ENCODE measurements around the gene ECT2.
"Not testable (repeated sequence)": the region's sequence is repeated elsewhere in the genome, so short reads cannot be mapped to it uniquely, and the experiment has no call there.

Gene ECT2

GRCh38 chr3:172811099-172811498 is 60.6 kb downstream of the ECT2 start:
- DNase-seq (ENCODE audit: low read depth), result no peak

DNA sequence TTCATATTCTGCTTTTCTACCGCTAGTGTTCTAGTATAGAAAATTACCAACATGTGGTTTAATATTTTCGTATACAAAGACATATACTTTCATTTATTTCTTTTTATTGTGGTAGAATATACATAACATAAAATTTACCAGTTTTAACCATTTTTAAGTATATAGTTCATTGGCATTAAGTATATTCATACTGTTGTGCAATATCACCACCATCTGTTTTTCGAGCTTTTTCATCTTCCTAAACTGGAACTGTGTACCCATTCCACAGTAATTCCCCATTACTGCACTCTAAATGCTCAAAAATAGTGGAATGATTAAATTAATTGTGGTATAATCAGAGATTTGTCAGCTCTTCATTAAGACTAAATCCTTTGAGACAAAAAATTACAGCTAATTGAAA is 62.9 kb downstream of the ECT2 start:
- DNase-seq (ENCODE audit: low read depth), result no peak

GRCh38 chr3:172814738-172815137 is 64.2 kb downstream of the ECT2 start:
- no peak for DNase-seq (ENCODE audit: low read depth)

DNA sequence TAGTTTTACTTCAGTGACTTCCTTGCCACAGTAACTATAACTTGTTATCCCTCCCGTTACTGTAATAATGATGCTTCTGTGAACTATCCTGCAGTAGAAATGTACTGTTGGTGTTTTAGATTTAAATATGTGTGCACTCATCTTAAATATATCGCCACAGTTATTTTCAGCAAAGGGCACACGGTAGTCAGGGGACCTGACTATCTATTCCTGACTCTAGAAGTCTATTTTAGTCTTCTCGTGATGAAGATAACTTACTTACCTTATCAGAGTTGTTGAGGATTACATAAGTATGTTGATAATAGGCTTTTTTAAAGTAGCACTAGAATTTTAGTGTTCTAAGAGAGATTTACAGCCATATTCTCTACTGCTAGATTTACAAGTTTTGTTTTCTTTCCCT is 65.3 kb downstream of the ECT2 start:
- DNase-seq (ENCODE audit: low read depth), result no peak

DNA sequence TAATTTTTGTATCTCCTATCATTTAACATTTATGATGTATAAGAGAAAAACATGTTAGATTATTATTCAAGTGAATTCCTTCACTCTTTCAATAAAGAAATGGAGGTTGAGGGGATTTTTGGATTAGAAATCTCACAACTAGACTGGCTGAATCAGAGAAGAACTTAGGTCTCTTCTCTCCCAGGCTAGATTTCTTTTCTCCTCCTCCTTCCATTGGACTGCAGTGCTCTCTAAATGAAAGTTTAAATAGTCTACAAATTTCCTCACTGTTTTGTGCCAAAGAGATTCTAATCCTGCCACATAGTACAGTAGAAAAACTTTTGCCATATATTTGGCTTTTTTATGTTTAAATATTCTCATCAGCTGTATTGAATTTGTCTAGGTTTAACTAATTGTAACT is 65.8 kb downstream of the ECT2 start:
- DNase-seq (ENCODE audit: low read depth), result no peak

DNA sequence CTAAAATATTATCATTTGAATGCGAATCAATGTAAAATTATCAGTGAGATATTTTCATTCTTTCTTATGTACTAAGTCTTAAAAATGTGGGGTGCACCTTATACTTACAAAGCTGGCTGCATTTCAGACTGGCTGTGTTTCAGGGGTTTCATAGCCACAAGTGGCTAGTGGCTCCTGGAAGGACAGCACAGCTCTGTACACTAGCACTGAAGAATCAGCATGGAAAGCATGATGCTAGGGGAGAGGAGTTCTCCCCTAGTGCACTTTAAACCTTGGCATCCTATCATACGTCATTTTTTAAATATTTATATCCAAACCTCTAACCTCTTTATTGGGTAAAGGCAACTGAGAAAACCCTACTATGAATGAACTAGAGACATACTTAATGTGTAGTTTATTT is 66.4 kb downstream of the ECT2 start:
- no peak for DNase-seq (ENCODE audit: low read depth)

GRCh38 chr3:172820492-172820891 is 70.0 kb downstream of the ECT2 start:
- DNase-seq (ENCODE audit: low read depth), result no peak

GRCh38 chr3:172824229-172824628 is 73.7 kb downstream of the ECT2 start:
- DNase-seq (ENCODE audit: low read depth), result no peak

GRCh38 chr3:172827231-172827630 is 76.7 kb downstream of the ECT2 start:
- DNase-seq (ENCODE audit: low read depth), result not testable (repeated sequence)

DNA sequence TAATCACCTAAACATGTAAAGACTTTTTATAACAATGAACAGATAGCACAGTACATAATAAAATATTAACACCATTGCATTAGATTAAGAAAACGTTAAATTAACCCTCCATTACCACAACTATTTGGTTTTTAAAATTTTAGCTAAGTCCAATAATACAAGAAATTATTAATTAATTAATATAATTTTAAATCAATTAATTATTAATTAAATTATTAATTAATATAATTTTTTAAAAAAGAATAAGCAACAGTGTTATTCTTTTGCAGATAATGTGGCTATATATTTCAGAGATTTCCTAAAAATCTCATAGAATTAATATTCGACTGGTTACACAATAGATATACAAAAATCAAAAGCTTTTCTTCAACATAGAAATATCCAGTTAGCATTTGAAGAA is 82.5 kb downstream of the ECT2 start:
- no peak for DNase-seq (ENCODE audit: low read depth)

- DNase-seq (ENCODE audit: low read depth), result no peak
These were observed 86.0 kb downstream of the ECT2 start for GRCh38 chr3:172836390-172836997.

GRCh38 chr3:172839679-172840078 is 89.2 kb downstream of the ECT2 start:
- DNase-seq (ENCODE audit: low read depth), result no peak

DNA sequence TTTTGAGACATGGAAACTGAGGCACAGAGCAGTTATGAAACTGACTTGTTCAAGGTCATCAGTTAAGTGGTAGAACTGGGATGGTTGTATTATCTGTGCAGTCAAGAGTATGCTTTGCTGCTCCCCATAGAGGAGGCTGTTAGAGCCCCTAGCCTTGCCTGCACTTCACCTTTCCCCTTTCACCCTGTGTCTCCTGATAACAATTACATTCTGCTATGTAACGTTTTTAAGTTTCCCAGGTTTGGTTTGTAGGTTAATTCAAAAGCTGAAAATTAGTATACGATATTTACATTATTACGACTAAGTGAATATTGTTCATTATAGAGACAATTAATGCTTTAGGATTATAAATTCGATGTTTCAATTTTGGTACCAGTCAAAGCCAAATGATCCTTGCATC is 89.9 kb downstream of the ECT2 start:
- DNase-seq (ENCODE audit: low read depth), result no peak

GRCh38 chr3:172840913-172841312 is 90.4 kb downstream of the ECT2 start:
- DNase-seq (ENCODE audit: low read depth), result no peak

- no peak for DNase-seq (ENCODE audit: low read depth)
These were observed 93.9 kb downstream of the ECT2 start for GRCh38 chr3:172844428-172844827.

GRCh38 chr3:172846103-172846561 is 95.6 kb downstream of the ECT2 start:
- DNase-seq (ENCODE audit: low read depth), result no peak

DNA sequence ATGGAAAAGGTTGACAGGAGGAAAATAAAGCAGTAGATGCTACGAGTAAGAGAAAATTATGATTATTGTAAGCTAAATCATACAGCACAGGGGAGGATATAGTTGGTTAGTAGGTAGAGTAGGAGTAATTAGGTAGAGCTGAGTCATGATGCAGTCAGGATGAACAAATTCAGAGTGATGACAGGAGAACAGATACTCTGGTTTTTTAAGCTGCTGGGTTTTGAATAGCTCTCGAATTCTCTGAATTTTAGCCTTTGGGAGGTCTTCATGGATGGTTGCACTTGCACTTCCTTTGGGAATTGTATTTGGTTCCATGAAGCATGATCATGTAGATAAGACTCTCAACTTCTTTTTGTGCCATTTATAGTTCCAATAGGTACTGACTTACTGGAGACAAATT is 96.2 kb downstream of the ECT2 start:
- no peak for DNase-seq (ENCODE audit: low read depth)

DNA sequence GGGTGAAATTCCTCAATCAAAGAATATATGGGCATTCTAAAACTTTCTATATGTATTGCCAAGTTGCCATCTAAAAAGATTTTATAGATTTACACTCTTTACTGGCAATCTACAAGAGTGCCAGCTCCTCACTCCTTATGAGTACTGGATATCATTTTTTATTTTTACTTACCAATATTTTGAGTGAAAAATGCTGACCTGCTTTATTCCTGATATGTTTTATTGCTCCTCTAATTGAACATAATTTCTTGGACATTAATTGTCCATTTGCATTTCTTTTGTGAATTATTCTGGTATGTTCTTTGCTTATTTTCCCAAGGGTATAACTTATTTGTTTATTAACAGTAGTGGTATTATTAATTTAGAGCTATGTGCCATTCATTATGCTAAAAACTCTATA is 96.8 kb downstream of the ECT2 start:
- no peak for DNase-seq (ENCODE audit: low read depth)

DNA sequence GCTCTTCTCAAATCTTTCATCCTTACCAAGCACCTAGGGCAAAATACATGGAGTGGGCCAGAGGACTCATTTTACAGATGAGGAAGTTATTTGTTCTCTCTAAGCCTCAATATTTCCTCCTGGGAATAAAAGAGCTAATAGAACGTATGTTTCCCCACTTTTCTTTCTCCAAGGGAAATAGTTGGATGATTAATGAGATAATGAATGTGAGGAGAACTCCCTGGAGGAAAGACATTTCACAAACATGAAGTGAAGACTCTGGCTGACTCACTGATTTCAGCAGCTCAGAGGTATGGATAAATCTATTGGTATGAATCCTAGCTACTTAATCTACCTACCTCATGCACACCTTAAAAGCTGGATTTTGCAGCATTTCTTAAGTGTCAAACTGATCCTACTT is 98.4 kb downstream of the ECT2 start:
- DNase-seq (ENCODE audit: low read depth), result no peak

DNA sequence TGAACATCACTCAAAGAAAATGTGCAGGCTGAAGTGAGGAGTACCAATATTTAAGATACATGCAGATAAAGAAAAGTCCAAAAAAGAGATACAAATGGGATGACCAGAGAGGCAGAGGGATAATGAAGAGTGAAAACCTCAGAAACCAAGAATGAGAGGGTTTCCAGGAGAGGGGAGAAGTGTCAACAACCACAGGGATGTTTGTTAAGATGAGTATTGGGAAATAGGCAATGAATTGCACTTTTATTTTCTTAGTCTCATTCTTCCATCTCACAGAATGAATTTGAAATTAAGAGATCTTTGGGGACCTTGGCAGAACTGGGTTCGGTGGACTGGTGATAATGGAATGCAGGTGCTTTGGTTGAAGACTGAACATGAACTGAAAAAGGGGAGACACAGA is 102.5 kb downstream of the ECT2 start:
- no peak for DNase-seq (ENCODE audit: low read depth)

DNA sequence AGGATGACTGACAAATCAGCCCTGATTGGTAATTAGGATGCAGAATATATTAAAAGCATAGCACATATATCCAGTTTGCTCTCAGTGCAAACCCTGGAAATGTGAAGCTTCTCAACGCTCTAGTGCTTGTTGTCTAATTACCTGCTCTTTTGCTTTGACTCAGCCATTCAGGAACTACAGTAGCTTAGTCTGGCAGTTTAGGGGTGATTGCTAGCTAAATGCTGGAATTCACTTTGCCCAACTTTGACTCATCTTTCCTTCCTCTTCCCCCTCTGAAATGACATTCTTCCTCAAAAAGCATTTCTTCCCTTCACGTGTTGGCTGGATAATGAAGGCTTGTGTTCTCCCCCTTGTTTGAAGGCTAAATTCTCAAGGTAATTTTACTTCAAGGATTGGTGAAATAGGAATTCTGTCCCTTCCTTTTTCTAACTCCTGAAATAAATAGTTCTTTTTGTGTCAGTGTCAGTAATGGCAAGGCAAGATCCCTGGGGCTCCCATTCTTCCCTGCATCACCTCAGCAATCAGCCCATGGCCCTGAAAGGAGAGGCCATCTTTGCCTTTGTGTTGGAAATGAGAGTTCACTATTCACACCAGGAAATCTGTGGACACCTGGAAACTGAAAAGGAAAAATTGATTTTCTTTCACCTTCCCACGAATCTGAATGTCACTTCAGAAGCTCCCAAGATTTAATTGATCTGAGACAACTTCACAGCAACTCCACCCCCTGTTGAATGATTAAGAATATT is 103.6 kb downstream of the ECT2 start:
- no peak for DNase-seq (ENCODE audit: low read depth)

DNA sequence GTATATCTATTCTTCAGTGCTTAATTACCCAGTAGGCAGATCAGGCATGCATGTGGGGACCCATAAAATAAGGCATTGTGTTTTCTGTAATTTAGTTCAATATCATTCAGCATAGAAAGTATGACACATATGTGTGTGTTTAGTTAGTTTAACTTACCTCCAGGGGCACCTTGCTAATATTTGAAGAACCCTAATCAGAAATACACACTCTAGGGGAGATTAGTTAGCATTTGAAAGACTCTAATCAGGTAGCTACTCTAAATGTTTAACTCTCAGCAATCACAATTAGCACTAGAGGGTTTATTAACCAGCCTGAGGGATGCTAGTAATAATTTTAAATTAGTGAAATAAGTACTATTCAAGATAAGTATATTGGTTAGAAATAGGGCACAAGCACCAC is 104.5 kb downstream of the ECT2 start:
- DNase-seq (ENCODE audit: low read depth), result no peak

DNA sequence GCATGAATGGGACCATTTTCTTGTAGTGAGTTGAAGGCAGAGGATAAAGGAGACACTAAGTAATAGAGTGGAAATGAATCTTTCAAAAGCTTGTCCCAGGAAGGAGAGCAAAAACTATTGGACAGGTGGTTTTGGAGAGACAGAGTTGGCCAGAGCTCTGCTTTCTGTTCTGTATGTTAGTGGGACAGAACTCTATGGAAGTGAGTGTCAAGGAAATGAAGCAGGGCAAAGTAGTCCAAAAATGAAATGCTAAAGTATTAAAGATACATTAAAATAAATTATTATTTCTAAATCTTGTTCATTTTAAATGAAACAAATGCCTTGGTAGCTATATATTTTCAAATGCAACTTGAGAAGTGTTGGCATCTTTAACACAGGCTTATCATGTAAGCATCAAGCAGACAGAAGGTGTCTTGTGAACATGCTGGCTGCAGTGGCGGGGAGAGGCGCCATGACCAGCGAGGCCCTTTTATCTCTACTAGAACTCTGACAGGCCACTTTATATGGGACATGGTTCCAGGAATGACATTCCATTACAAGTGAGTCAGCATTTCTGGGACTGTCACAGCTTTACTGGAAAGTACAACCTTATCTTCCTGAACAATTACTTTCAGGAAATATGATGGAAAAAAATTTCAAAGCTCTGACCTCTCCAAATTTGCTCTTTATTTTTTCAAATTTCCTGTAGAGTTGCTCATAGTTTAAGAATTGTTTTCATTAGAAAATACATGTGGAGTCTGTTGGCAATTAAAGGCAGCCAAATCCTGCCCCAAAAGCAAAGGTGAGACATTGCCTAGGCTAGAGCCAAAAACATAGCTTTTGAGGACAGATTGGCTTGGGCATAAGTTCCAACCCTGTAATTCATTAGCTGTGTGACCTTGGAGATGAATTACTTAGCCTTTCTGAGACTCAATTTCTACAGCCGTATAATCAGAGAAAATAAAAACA is 106.5 kb downstream of the ECT2 start:
- no peak for DNase-seq (ENCODE audit: low read depth)

Data from stimulated activated CD8-positive, alpha-beta memory T cell treated with anti-CD3 and anti-CD28 coated beads, Interleukin-12 subunit alpha, Interleukin-12 subunit beta, amount 100 ng/mL, for 4 hours (primary cell).